ENCODE results near the gene SH3BP4. TPM values are rescaled to one million over a fixed set of nuclear protein-coding genes. Genes with fewer than 3 reads are reported as not detected.

SH3BP4 gene
- total and polyA plus RNA-seq, 2 of the 8 experiments (the other 6 are each of a cell fraction or from before 2014, with no cell fraction given) = 28.3 to 35.4 TPM

GRCh38 chr2:235027558-235028214 is 75.9 kb downstream of the SH3BP4 start (continued):
- TF ChIP-seq CHD7 (IDR thresholded peaks at IDR 0.05; ENCODE audit: insufficient replicate concordance, low read length) (no peak), SIRT6 (IDR thresholded peaks at IDR 0.05; ENCODE audit: low read length) (no peak), EZH2 (IDR thresholded peaks at IDR 0.05; ENCODE audit: low read depth, low read length, severe bottlenecking) (no peak), MAX (IDR thresholded peaks at IDR 0.05) (no peak), KDM4A (IDR thresholded peaks at IDR 0.05; ENCODE audit: low read depth, low read length, severe bottlenecking) (no peak)
